Skeletal muscle cell (primary cell): Measurements from ENCODE around the gene CANX.

Experiments
- DNase-seq: peaks from one replicate; pipeline ENCODE4 v3.0.0-alpha.2; 2010; ENCODE audit warnings: low read depth
- H3K4me3 ChIP-seq: 2 replicates; pipeline ENCODE4 v1.5.1; 2011; ENCODE audit warnings: low read depth, mild to moderate bottlenecking, control low read depth, low read length, moderate library complexity

Gene CANX

DNA sequence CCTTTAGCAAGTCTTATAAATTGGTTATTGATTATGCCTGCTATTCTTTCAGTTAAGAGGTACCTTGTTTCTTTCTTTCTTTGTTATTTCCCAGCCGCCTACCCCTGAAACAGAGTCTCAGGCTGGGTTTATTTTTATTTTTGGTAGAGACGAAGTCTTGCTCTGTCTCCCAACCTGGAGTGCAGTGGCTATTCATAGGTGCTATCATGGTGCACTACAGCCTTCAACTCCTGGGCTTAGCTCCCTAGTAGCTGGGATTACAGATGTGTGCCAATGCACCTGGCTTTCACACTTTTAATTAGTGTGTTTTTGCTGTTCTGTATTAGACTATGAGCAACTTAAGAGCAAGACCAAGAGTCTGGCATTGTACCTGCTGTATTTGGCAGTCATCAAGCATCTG, 48.1 kb downstream of the CANX start:
- H3K4me3 ChIP-seq = no peak overlapping the region
- DNase-seq = no peak

- no peak overlapping the region for H3K4me3 ChIP-seq
- DNase-seq = no peak
Observed at GRCh38 chr5:179747811-179748210, 49.0 kb downstream of the CANX start.

GRCh38 chr5:179749857-179750508, 51.2 kb downstream of the CANX start:
- DNase-seq = no peak
- H3K4me3 ChIP-seq = no peak overlapping the region

- DNase-seq = no peak
- H3K4me3 ChIP-seq = no peak overlapping the region
Observed at GRCh38 chr5:179753971-179754370, 55.2 kb downstream of the CANX start.

- no peak for DNase-seq
- H3K4me3 ChIP-seq = no peak overlapping the region
Observed at GRCh38 chr5:179755022-179755421, 56.3 kb downstream of the CANX start.

GRCh38 chr5:179758955-179759354, 60.2 kb downstream of the CANX start:
- no peak overlapping the region for H3K4me3 ChIP-seq
- DNase-seq = no peak

GRCh38 chr5:179759581-179760551, 61.1 kb downstream of the CANX start:
- no peak overlapping the region for H3K4me3 ChIP-seq
- DNase-seq = no peak

DNA sequence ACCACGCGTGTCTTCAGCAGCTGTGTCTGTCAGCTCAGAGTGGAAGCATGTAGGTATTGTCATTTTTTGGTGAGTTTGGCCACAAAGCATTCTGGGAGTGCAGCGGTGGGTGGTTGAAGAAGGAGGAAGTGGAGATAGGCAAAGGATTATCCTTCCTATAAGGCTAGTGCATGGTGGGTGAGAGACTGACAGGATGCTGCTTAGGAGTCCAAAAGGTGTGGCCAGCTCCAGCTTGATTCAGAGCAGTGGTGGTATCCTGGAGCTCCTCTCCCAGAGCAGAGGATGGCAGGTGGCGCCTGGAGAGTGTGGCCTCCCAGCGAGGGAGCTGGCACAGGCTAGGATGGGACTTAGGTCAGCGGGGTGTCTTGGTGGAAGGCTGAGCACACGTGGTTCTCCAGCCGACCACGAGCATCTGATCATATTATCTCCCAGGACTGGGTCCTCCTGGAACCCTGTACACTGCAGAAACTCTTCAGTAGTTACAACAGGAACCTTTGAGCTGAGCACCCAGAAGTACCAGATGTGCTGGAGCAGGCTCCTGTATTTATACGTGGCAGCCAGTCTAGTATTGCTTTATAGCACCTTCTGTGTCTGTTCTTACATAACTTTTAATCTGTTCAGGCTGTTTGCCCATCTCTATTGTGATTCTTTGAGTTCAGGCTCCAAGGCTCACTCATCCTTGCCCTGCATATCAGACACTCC, 63.5 kb downstream of the CANX start:
- no peak overlapping the region for H3K4me3 ChIP-seq
- DNase-seq = no peak

DNA sequence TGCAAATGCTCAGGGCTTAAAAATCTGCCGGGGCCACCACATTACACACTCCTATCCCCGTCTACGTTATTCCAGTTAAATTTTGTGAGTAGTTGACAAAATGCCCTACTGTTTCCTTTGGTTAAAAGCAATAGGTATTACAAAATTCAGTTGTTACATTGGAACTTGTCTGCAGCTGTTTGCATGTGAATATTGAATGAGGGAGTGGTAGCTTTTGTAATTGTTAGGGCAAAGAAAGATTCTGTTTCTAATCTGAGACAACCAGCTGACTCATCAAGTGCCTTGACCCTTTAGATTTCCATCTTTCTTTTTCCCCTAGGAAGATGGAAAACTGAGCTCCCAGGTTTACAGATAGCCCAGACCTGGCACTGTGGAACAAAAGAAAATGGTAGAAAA, 64.0 kb downstream of the CANX start:
- peak; percentile 36 for DNase-seq
- H3K4me3 ChIP-seq = no peak overlapping the region

GRCh38 chr5:179763215-179763945, 64.6 kb downstream of the CANX start:
- DNase-seq = peak; percentile 50
- H3K4me3 ChIP-seq = no peak overlapping the region

DNA sequence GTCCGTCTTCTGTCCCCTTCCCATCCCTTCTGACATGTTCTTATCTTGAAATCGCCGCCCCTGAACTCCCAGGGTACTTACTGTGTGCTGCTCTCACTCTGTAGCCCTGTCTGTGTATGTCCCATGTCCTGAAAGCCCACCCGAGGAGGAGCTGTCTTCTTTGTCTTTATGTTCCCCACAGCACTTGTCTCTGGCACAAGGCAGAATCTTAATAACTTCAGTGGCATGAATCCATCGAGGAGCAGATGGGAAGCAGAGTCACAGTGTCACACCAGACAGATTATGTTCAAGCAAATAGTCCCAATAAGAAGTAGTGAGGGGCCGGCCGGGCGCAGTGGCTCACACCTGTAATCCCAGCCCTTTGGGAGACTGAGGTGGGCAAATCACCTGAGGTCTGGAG, 65.3 kb downstream of the CANX start:
- no peak for DNase-seq
- no peak overlapping the region for H3K4me3 ChIP-seq

DNA sequence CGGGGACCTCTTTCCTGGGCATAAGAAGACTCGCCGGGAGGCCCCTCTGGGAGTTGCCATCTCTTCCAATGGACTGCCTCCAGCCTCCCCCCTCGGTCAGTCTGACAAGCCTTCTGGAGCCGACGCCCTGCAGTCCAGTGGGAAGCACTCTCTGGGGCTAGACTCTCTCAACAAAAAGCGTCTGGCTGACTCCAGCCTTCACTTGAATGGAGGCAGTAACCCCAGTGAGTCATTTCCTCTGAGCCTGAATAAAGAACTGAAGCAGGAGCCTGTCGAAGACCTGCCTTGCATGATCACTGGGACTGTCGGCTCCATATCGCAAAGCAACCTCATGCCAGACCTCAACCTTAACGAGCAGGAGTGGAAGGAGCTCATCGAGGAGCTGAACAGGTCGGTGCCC, 66.6 kb downstream of the CANX start:
- H3K4me3 ChIP-seq = no peak overlapping the region
- DNase-seq = peak; percentile 57

GRCh38 chr5:179766021-179766725, 67.4 kb downstream of the CANX start:
- no peak overlapping the region for H3K4me3 ChIP-seq
- DNase-seq = no peak

DNA sequence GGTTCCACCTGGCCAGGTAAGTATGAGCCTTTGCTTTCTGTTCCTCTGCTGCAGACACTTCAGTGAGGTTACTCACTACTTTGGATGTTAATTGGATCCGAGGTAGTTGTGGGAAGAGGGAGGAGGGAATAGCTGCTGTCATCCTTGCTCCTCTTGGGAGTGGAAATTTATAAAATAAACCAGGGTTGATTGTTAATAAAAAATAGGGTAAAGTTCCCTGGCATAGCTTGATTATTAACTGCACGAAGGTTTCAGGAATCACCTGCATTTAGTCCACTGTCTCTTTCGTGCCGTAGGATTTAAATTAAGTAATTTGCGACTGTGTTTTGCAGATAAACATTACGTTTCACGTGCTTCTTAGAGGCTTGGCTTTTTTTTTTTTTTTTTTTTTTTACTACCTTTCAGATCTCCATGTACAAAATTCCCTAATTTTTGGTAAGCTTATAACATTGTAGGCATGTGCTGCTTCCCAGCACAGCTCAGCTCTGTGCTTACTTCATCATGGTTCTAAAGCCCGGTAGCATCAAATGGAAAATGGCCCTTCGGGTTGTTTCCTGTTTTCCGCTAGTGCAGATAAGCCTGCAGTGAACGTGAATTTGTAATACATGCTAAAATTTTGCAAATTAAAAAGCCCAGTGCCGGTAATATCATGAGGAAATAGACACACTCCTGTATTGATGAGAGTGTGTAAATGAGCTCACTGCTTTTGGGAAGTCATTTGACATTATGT, 68.1 kb downstream of the CANX start:
- H3K4me3 ChIP-seq = no peak overlapping the region
- no peak for DNase-seq

DNA sequence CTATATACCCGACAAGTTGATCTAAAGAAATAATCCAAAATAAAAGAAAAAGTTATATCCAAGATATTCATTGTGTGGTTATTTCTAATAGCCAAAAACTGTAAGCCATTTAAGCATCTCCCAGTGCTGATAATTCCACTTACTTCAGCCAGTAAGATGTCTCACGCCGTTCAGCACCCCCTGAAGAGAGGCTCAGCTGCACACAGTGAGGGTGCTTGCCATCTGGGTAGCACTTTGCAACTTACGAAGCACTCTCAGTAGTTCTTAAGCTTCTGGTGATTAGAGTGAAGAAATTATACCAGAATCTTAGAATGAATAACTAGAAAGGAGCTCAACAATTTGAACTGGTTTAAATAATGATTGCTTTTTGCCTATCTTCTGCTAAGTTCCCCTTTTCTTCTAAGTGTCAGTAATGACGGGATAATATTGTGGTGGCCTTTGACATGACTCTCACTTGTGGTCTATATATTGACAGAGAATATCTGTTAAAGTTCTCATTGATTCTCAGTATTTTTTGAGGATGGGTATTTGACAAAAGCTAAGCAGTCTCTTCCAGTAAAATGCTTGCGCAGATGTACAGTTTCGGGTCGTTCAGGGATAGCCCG, 68.8 kb downstream of the CANX start:
- H3K4me3 ChIP-seq = no peak overlapping the region
- DNase-seq = no peak

DNA sequence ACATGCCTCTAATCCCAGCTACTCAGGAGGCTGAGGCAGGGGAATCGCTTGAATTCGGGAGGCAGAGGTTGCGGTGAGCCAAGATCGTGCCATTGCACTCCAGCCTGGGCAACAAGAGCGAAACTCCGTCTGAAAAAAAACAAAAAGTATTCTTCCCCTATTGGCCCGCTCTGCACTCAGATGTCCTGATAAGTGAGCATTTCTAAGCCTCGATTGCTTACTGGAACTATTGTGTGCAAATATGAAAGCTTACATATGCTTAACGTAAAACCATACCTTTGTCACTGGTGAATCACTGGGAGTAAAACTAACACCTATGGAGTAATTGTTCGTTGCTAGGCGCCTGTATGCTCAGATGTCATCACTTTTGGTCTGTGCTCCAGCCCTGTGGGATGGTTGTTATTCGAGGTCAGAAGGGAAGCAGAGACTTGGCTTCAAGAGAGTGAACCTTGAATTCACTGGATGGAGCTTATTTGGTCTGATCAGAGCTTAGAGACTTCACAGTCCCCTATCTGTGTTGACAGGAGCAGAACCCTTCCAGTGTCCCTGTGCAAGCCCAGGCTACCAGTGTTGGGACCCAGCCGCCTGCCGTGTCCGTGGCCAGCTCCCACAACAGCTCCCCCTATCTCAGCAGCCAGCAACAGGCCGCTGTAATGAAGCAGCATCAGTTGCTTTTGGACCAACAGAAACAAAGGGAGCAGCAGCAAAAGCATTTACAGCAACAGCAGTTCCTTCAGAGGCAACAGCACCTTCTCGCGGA, 69.7 kb downstream of the CANX start:
- DNase-seq = no peak
- H3K4me3 ChIP-seq = no peak overlapping the region

DNA sequence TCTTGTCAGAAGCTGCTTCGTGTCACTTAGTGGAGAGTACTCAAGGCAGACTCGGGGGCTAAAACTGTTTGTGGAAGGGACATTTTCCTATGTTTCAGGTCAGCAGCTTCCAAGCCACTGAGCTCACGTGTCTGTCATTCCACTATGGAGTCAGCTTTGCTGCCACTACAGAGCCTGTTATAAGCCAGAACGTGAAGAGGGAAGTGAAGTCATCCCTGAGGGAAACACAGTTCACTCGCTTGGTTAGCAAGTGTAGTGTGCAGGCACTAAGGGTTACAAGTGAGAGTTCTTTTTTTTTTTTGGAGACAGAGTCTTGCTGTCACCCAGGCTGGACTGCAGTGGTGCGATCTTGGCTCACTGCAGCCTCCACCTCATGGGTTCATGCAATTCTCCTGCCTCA, 70.5 kb downstream of the CANX start:
- no peak overlapping the region for H3K4me3 ChIP-seq
- no peak for DNase-seq
